Psoas muscle (tissue), 8 donors: Measurements from ENCODE around the gene PHRF1. TPM values are rescaled to one million over a fixed set of nuclear protein-coding genes. Genes with fewer than 3 reads are reported as not detected.

ENCODE experiments used
- ATAC-seq, 4 donors: fragments of 200-7000 bp; cut with Tn5 transposase; one replicate each; pipeline ENCODE4 v1.9.1; 2020; ENCODE audit warnings: moderate library complexity in 3 of 4, mild to moderate bottlenecking in 2 of 4
- DNase-seq, 2 donors: peaks; one replicate each; pipeline ENCODE4 v3.0.0-alpha.2; 2020
- H3K27ac ChIP-seq: fragments of 200-600 bp; one replicate; pipeline ENCODE4 v1.8.0; 2022
- H3K27me3 ChIP-seq, 3 donors: fragments of 200-600 bp in 1 of 3; one replicate each; pipeline versions ENCODE4 v1.6.1 to v1.8.0; 2013 to 2022; ENCODE audit warnings: low read length in 2 of 3, mild to moderate bottlenecking in 2 of 3, moderate library complexity in 1 of 3; ENCODE audit not compliant: insufficient read depth in 3 of 3
- H3K36me3 ChIP-seq, 2 donors: fragments of 200-600 bp in 1 of 2; one replicate each; pipeline versions ENCODE4 v1.6.1 to v1.8.0; 2013 to 2022; ENCODE audit warnings: low read depth in 1 of 2, mild to moderate bottlenecking in 1 of 2, moderate library complexity in 1 of 2; ENCODE audit not compliant: insufficient read depth in 1 of 2
- H3K4me1 ChIP-seq: fragments of 200-600 bp; one replicate; pipeline ENCODE4 v1.8.0; 2022
- H3K4me3 ChIP-seq: fragments of 200-600 bp; one replicate; pipeline ENCODE4 v1.8.0; 2022; ENCODE audit warnings: mild to moderate bottlenecking
- H3K9me3 ChIP-seq: fragments of 200-600 bp; one replicate; pipeline ENCODE4 v1.8.0; 2022
- WGBS, 3 donors: extraction: QIAGEN DNeasy Blood & Tissue Kit; methylation state at CpG; one replicate each; pipeline versions ENCODE4 v1.1.6 to v1.1.7; 2013; 5-methylcytosine and 5-hydroxymethylcytosine counted together
- intact Hi-C, 2 donors: fragments of 100-400 bp; cut with DNase I; formaldehyde crosslinking; loops; one replicate each; pipeline versions ENCODE4 v1.11.0 to v1.14.2; 2022
- polyA plus RNA-seq, 3 donors: library from polyadenylated mRNA; stranded (reverse); fragments of 200-250 nt; gene quantifications; one replicate each; pipeline ENCODE4 v1.2.3, GENCODE V29; 2013
- total RNA-seq, 4 donors: library from RNA; stranded (reverse); fragmentation: NEBNext Ultra II Directional in 2 of 4; extraction: Animal tissue kit (Norgen Biotek cat#: 25700) in 2 of 4; gene quantifications; one replicate each; pipeline versions ENCODE4 v1.2.1 to v1.2.4, GENCODE V29; 2021 to 2023
- TF ChIP-seq, protein P1 (sequence below): fragments of 200-600 bp; IDR thresholded peaks from one replicate; pipeline ENCODE4 v1.8.0; 2022; ENCODE audit warnings: antibody characterized with exemption
- donor health status: healthy with polysubstance abuse.
- donor health status: DM: no; HTN: no; CAD: no; lungs with moderate emphysema.
- donor health status: Bipolar disorder and iron deficiency.
- donor health status: healthy.
- donor health status: DM: yes; HTN: yes; CAD: no.
- donor health status: DM: no; HTN: no; CAD: no.
- donor health status: DM: no; HTN: no; CAD: no.
- donor health status: DM: yes; HTN: yes; CAD: no.

PHRF1 gene
- total and polyA plus RNA-seq, 7 donors, result 11.7 to 31.2 (median 19.8) TPM

DNA sequence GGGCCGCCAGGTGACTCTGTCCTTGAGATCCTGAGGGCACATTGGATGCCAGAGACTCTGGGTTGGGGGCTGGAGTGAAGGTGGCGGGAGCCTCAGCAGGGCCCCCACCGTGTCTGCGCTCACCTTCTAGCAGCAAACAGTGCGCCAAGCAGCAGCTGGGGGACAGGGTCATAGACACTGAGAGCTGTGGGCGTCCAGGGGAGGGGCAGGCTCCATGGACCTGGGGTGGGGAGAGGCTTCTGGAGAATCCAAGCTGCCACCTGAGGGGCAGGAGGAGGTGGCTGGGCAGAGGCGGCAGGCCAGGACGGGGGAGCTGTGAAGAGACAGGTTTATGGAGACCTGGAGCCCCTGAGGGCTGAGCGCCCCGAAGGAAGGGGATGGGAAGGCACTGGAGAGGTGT, 8.0 kb downstream of the PHRF1 start:
- WGBS, 3 donors, result 95 to 96% (median 96%) methylated on average over 10 of the region's 10 CpGs
- Histone ChIP-seq H3K9me3 (no peaks in the 10 kb centered on the region), H3K4me1 (peaks cover 16% of the 10 kb centered on the region), H3K27ac (no peak overlapping the region), H3K27me3 (no peaks in the 10 kb centered on the region), H3K4me3 (no peak overlapping the region), H3K36me3 (peaks cover 0 to 75% of the 10 kb centered on the region in 2 donors)
- TF ChIP-seq, protein P1, sequence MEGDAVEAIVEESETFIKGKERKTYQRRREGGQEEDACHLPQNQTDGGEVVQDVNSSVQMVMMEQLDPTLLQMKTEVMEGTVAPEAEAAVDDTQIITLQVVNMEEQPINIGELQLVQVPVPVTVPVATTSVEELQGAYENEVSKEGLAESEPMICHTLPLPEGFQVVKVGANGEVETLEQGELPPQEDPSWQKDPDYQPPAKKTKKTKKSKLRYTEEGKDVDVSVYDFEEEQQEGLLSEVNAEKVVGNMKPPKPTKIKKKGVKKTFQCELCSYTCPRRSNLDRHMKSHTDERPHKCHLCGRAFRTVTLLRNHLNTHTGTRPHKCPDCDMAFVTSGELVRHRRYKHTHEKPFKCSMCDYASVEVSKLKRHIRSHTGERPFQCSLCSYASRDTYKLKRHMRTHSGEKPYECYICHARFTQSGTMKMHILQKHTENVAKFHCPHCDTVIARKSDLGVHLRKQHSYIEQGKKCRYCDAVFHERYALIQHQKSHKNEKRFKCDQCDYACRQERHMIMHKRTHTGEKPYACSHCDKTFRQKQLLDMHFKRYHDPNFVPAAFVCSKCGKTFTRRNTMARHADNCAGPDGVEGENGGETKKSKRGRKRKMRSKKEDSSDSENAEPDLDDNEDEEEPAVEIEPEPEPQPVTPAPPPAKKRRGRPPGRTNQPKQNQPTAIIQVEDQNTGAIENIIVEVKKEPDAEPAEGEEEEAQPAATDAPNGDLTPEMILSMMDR, result no peak
- ATAC-seq (no peak), DNase-seq (no peak)
- intact Hi-C loops, result no loop called here

DNA sequence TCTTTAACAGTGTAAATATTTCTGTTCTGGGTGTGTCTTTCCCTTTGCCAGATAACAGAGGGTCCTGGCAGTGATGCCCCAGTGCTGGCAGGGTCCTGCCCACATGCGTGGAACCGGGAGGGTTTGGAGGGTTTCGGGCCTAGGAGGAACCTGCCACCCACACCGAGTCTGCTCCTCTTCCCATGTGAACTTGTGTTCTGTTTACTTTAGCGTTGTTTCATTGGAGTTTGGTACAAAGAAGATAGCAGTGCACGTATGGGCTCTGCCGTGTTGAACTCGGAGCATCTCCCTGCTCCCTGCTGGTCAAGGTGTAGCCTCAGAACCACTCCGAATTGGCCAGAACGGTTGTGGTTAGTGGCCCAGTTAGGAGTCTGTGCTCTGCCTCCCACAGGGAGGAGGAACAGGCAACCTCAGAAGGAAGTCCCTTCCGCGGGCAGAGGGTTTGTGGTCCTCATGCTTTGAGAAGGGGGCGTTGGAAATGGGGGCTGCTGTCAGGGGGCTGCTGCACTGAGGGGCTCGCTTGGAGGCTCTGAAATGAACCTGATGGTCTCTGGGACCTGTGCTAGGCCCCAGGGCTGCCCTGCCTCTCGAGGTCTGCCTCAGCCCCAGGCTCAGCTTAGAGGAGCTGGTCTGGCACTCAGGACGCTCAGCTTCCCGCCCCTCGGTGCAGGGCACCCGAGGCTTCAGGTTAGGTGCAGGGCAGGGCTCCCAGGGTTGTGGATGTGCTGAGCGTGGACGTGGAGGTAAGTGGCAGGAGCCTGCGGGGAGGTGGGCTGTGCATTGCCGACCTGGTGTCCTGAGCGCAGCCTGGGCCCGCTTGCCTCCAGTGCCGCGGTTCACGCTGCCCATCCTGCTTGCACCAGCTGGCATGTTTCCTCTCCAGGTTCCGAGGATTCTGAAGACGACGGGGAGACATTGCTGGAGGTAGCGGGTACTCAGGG, 10.4 kb downstream of the PHRF1 start:
- Histone ChIP-seq H3K9me3 (no peaks in the 10 kb centered on the region), H3K36me3 (peaks cover 0 to 93% of the 10 kb centered on the region in 2 donors), H3K4me1 (no peaks in the 10 kb centered on the region), H3K27ac (no peak overlapping the region), H3K27me3 (no peaks in the 10 kb centered on the region), H3K4me3 (no peak overlapping the region)
- 88 to 91% (median 88%) methylated on average over 31 to 32 of the region's 32 CpGs for WGBS, 3 donors
- no peak for ATAC-seq
- no peak for DNase-seq
- TF ChIP-seq, protein P1, result no peak
- intact Hi-C loops, result no loop called here

DNA sequence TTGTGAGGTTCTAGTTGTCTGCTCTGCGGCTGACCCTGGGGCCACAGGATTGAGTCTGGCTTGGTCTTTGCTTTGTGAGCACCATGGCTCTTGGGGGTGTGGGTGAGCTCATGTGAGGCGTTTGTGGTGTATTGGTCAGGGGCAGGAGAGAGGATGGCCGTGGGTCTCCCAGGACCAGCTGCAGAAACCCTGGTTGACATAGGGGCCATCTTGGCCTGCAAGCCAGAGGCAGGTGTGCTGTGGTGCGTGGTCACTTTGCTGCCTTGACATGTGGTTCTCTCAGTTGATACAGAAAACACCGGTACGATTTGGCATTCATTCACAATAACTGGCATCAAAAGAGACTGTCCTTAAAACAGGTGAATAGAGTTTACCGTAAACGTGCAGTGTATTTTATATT, 11.3 kb downstream of the PHRF1 start:
- no peak overlapping the region for H3K27ac ChIP-seq
- no peaks in the 10 kb centered on the region for H3K27me3 ChIP-seq
- WGBS, 3 donors, result 80 to 85% (median 83%) methylated on average over 8 of the region's 8 CpGs
- H3K36me3 ChIP-seq, result peaks cover 0 to 93% of the 10 kb centered on the region in 2 donors
- H3K4me1 ChIP-seq, result no peaks in the 10 kb centered on the region
- intact Hi-C loops, result no loop called here
- TF ChIP-seq, protein P1, result no peak
- H3K4me3 ChIP-seq, result no peak overlapping the region
- no peaks in the 10 kb centered on the region for H3K9me3 ChIP-seq
- ATAC-seq, result peak in 1 of 4 donors; percentile 12
- DNase-seq, result no peak

DNA sequence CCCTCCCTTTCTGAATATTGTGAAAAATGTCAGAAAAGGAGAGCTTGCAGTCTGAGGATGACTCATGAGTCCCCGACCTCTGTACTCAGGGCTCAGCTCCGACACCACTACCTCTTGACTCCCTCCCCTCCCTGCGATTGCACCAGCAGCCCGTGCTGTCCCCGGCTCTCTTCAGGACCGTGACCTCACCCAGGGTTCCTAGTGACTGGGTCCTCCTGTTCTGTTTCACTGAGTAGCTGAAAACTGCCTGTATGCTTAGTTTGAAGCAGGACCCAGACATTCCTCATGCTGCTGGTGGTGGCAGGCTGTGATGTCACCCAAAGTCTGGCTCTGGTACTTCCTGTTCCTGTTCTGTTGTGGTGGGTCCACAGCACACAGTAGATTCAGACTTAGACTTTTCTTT, 11.7 kb downstream of the PHRF1 start:
- TF ChIP-seq, protein P1, result no peak
- Histone ChIP-seq H3K9me3 (no peaks in the 10 kb centered on the region), H3K36me3 (peaks cover 0 to 93% of the 10 kb centered on the region in 2 donors), H3K27ac (no peak overlapping the region), H3K27me3 (no peaks in the 10 kb centered on the region), H3K4me3 (no peak overlapping the region), H3K4me1 (no peaks in the 10 kb centered on the region)
- WGBS, 3 donors, result 68 to 80% (median 79%) methylated on average over 6 of the region's 6 CpGs
- DNase-seq (peak in 1 of 2 donors; percentile 58), ATAC-seq (peak in 3 of 4 donors; percentile 56 to 68 (median 56))
- intact Hi-C loops, result no loop called here
